ENCODE results near the gene MAPK11. TPM values are rescaled to one million over a fixed set of nuclear protein-coding genes. Genes with fewer than 3 reads are reported as not detected.

The MAPK11 gene
- total RNA-seq, 1 experiment from 2014 or later = 5.5 TPM

GRCh38 chr22:50249341-50250248, 20.6 kb downstream of the MAPK11 start:
- intact Hi-C loops (cut with micrococcal nuclease; ENCODE audit: unreplicated experiment) = loop anchor here (5.0 kb wide), 1 partner anchor 373 kb away; no protein-coding TSS in a partner anchor
- Histone ChIP-seq H3K4me3 (peak overlapping the region; percentile 84), H3K4me1 (replicated peaks; ENCODE audit: insufficient read depth) (peaks cover 26% of the 10 kb centered on the region), H3K79me2 (ENCODE audit: low read depth) (peaks cover 43% of the 10 kb centered on the region), H3K4me2 (peak overlapping the region; percentile 92), H2AFZ (no peak overlapping the region), H3K36me3 (ENCODE audit: low read depth) (0 out of 2 replicates have a peak, but pooled peaks cover 18% of the 10 kb centered on the region), H3K27me3 (ENCODE audit: insufficient read depth, low read depth) (no peaks in the 10 kb centered on the region), H3K9me3 (ENCODE audit: insufficient read depth, low read depth) (no peaks in the 10 kb centered on the region), H4K20me1 (ENCODE audit: insufficient read depth) (peaks cover 42% of the 10 kb centered on the region), H3K27ac (no peak overlapping the region), H3F3A (ENCODE audit: insufficient read depth, low read depth) (peaks cover 68% of the 10 kb centered on the region), H3K9me2 (ENCODE audit: insufficient read depth) (no peaks in the 10 kb centered on the region)
- TF ChIP-seq CTCF (conservative IDR thresholded peaks at IDR 0.05) (no peak), EZH2 (IDR thresholded peaks at IDR 0.05; ENCODE audit: low read depth) (no peak)
- ChIA-PET CTCF (interaction anchor here (0.7 kb wide), 1 partner anchor 323 kb away, joined by 12 read pairs; no protein-coding TSS in a partner anchor), POLR2A (ENCODE audit: unreplicated experiment) (no interaction called here)
- no TSS peak for BruUV-seq (replicated peaks)
- no peak for DNase-seq

- Histone ChIP-seq H3K4me2 (no peak overlapping the region), H4K20me1 (ENCODE audit: insufficient read depth) (peaks cover 50% of the 10 kb centered on the region), H3F3A (ENCODE audit: insufficient read depth, low read depth) (peaks cover 63% of the 10 kb centered on the region), H3K9me2 (ENCODE audit: insufficient read depth) (no peaks in the 10 kb centered on the region), H2AFZ (no peak overlapping the region), H3K79me2 (ENCODE audit: low read depth) (peaks cover 54% of the 10 kb centered on the region), H3K9me3 (ENCODE audit: insufficient read depth, low read depth) (no peaks in the 10 kb centered on the region), H3K36me3 (ENCODE audit: low read depth) (0 out of 2 replicates have a peak, but pooled peaks cover 18% of the 10 kb centered on the region), H3K4me3 (no peak overlapping the region), H3K4me1 (replicated peaks; ENCODE audit: insufficient read depth) (peaks cover 26% of the 10 kb centered on the region), H3K27ac (no peak overlapping the region), H3K27me3 (ENCODE audit: insufficient read depth, low read depth) (no peaks in the 10 kb centered on the region)
- TF ChIP-seq CTCF (conservative IDR thresholded peaks at IDR 0.05) (no peak), EZH2 (IDR thresholded peaks at IDR 0.05; ENCODE audit: low read depth) (no peak)
- ChIA-PET POLR2A (ENCODE audit: unreplicated experiment) (no interaction called here), CTCF (interaction anchor here (0.6 kb wide), 2 partner anchors 33 to 41 kb away, joined by 3 to 4 read pairs; no protein-coding TSS in a partner anchor)
- no TSS peak for BruUV-seq (replicated peaks)
- no peak for DNase-seq
- intact Hi-C loops (cut with micrococcal nuclease; ENCODE audit: unreplicated experiment) = no loop called here
Observed at GRCh38 chr22:50248196-50249081, 21.7 kb downstream of the MAPK11 start.

- peaks cover 61% of the 10 kb centered on the region for H3K79me2 ChIP-seq (ENCODE audit: low read depth)
- H3K27ac ChIP-seq = no peak overlapping the region
- H2AFZ ChIP-seq = no peak overlapping the region
- peaks cover 59% of the 10 kb centered on the region for H3F3A ChIP-seq (ENCODE audit: insufficient read depth, low read depth)
- no peaks in the 10 kb centered on the region for H3K9me3 ChIP-seq (ENCODE audit: insufficient read depth, low read depth)
- H3K4me1 ChIP-seq (replicated peaks; ENCODE audit: insufficient read depth) = peaks cover 31% of the 10 kb centered on the region
- no peak overlapping the region for H3K4me2 ChIP-seq
- no peaks in the 10 kb centered on the region for H3K9me2 ChIP-seq (ENCODE audit: insufficient read depth)
- no TSS peak for BruUV-seq (replicated peaks)
- CTCF ChIA-PET = interaction anchor here (0.6 kb wide), 2 partner anchors 32 to 41 kb away, joined by 3 to 4 read pairs; no protein-coding TSS in a partner anchor
- H3K4me3 ChIP-seq = no peak overlapping the region
- H3K36me3 ChIP-seq (ENCODE audit: low read depth) = 0 out of 2 replicates have a peak, but pooled peaks cover 18% of the 10 kb centered on the region
- POLR2A ChIA-PET (ENCODE audit: unreplicated experiment) = no interaction called here
- no peaks in the 10 kb centered on the region for H3K27me3 ChIP-seq (ENCODE audit: insufficient read depth, low read depth)
- TF ChIP-seq EZH2 (IDR thresholded peaks at IDR 0.05; ENCODE audit: low read depth) (no peak), CTCF (conservative IDR thresholded peaks at IDR 0.05) (no peak)
- peaks cover 54% of the 10 kb centered on the region for H4K20me1 ChIP-seq (ENCODE audit: insufficient read depth)
- no peak for DNase-seq
- intact Hi-C loops (cut with micrococcal nuclease; ENCODE audit: unreplicated experiment) = no loop called here
Observed at GRCh38 chr22:50247748-50248147, 22.4 kb downstream of the MAPK11 start.

All from PC-9 (cell line).